Measurements from ENCODE around the gene MARF1. TPM values are rescaled to one million over a fixed set of nuclear protein-coding genes. Genes with fewer than 3 reads are reported as not detected.
"Not testable (repeated sequence)": the region's sequence is repeated elsewhere in the genome, so short reads cannot be mapped to it uniquely, and the experiment has no call there.

Gene MARF1
- total RNA-seq, 2 experiments from 2014 or later: 111 to 114 TPM

DNA sequence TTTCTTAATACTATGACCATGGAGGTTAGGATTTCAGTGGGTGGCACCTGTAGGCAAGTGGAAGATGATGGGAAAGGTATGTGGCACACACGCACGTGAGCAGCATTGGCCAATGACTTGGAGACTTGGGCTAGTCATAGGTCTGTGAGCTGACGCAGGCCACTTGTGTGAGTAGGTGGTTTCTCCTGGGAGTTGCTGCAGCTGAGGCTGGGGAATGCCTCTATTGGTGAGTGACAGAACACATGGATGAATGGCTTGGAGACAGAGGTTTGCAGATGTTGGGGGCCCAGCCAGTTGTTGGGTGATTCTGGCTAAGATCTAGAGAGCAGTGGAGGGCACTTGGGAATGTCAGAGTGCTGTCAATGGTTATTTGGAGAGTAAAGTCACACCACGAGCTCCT is 64.1 kb downstream of the MARF1 start:
- Mint-ChIP-seq H3K4me1 (peaks cover 4% of the 10 kb centered on the region), H3K36me3 (peaks cover 8% of the 10 kb centered on the region), H3K4me3 (no peak overlapping the region), H3K27ac (no peak overlapping the region), H3K27me3 (no peaks in the 10 kb centered on the region), H3K9me3 (peaks cover 4% of the 10 kb centered on the region)
- ATAC-seq (ENCODE audit: low read depth) (no peak), DNase-seq (no peak)
- POLR2A ChIA-PET: no interaction called here

- no peak for DNase-seq
- Mint-ChIP-seq H3K36me3 (peaks cover 6% of the 10 kb centered on the region), H3K4me1 (peaks cover 4% of the 10 kb centered on the region), H3K27me3 (no peaks in the 10 kb centered on the region), H3K4me3 (no peak overlapping the region), H3K27ac (no peak overlapping the region), H3K9me3 (peaks cover 7% of the 10 kb centered on the region)
- ATAC-seq (ENCODE audit: low read depth): no peak
- POLR2A ChIA-PET: no interaction called here
Observed at GRCh38 chr16:15576960-15577958, 65.7 kb downstream of the MARF1 start.

- H3K27ac Mint-ChIP-seq: peak overlapping the region; percentile 26
- H3K9me3 Mint-ChIP-seq: peaks cover 11% of the 10 kb centered on the region
- H3K27me3 Mint-ChIP-seq: no peaks in the 10 kb centered on the region
- peaks cover 8% of the 10 kb centered on the region for H3K36me3 Mint-ChIP-seq
- ATAC-seq (ENCODE audit: low read depth) (no peak), DNase-seq (no peak)
- H3K4me3 Mint-ChIP-seq: no peak overlapping the region
- POLR2A ChIA-PET: no interaction called here
- H3K4me1 Mint-ChIP-seq: peaks cover 2% of the 10 kb centered on the region
Observed at GRCh38 chr16:15575293-15576049, 67.5 kb downstream of the MARF1 start.

DNA sequence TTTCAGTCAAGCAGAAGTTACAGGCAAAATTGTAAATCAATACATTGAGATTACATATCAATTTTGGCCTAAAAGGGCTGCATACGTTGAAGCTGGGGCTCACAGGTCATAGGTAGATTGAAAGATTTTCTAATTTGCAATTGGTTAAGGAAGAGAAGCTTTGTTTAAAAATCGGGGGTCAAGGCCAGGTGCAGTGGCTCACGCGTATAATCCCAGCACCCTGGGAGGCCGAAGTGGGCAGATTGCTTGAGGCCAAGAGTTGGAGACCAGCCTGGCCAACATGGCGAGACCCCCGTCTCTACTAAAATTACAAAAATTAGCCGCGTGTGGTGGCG is 68.4 kb downstream of the MARF1 start:
- POLR2A ChIA-PET: no interaction called here
- Mint-ChIP-seq H3K27me3 (no peaks in the 10 kb centered on the region), H3K9me3 (peaks cover 12% of the 10 kb centered on the region), H3K27ac (no peak overlapping the region), H3K36me3 (peaks cover 8% of the 10 kb centered on the region), H3K4me1 (peaks cover 2% of the 10 kb centered on the region), H3K4me3 (no peak overlapping the region)
- DNase-seq: no peak
- no peak for ATAC-seq (ENCODE audit: low read depth)

GRCh38 chr16:15573896-15574613 is 68.9 kb downstream of the MARF1 start:
- H3K4me1 Mint-ChIP-seq; H3K4me3 Mint-ChIP-seq; H3K27me3 Mint-ChIP-seq; ATAC-seq (ENCODE audit: low read depth); POLR2A ChIA-PET; H3K27ac Mint-ChIP-seq; DNase-seq; H3K36me3 Mint-ChIP-seq: not testable (repeated sequence)
- peaks cover 15% of the 10 kb centered on the region for H3K9me3 Mint-ChIP-seq

GRCh38 chr16:15573274-15573895 is 69.6 kb downstream of the MARF1 start:
- H3K36me3 Mint-ChIP-seq: peaks cover 8% of the 10 kb centered on the region

GRCh38 chr16:15572329-15573001 is 70.5 kb downstream of the MARF1 start:
- no peak for DNase-seq
- Mint-ChIP-seq H3K27me3 (no peaks in the 10 kb centered on the region), H3K27ac (no peak overlapping the region), H3K4me3 (no peak overlapping the region), H3K36me3 (peaks cover 5% of the 10 kb centered on the region), H3K9me3 (peaks cover 12% of the 10 kb centered on the region), H3K4me1 (peaks cover 2% of the 10 kb centered on the region)
- no peak for ATAC-seq (ENCODE audit: low read depth)
- POLR2A ChIA-PET: no interaction called here

More at GRCh38 chr16:15573274-15573895, 69.6 kb downstream of the MARF1 start:
- POLR2A ChIA-PET: no interaction called here
- no peak for DNase-seq
- no peak for ATAC-seq (ENCODE audit: low read depth)
- Mint-ChIP-seq H3K27me3 (no peaks in the 10 kb centered on the region), H3K27ac (no peak overlapping the region), H3K4me1 (peaks cover 2% of the 10 kb centered on the region), H3K4me3 (no peak overlapping the region), H3K9me3 (peaks cover 15% of the 10 kb centered on the region)

DNA sequence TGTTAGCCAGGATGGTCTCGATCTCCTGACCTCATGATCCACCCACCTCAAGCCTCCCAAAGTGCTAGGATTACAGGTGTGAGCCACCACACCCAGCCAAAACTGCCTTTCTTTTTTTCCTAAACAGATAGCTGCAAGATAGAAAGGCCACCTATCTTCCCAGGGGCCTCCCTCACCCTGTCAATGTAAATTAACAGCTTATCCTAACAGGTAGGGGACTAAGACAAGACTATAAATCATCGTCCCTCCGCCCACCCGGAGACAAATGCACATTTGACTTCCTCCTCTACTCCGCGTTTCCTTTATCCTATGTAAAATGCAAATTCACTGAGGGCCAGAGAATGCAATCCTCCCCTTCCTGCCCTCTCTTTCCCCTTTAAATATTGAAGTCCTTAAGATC is 71.4 kb downstream of the MARF1 start:
- DNase-seq (no peak), ATAC-seq (ENCODE audit: low read depth) (no peak)
- Mint-ChIP-seq H3K9me3 (peaks cover 11% of the 10 kb centered on the region), H3K4me1 (peaks cover 2% of the 10 kb centered on the region), H3K27ac (no peak overlapping the region), H3K27me3 (no peaks in the 10 kb centered on the region), H3K36me3 (peaks cover 2% of the 10 kb centered on the region), H3K4me3 (no peak overlapping the region)
- POLR2A ChIA-PET: no interaction called here

GRCh38 chr16:15570666-15571065 is 72.3 kb downstream of the MARF1 start:
- POLR2A ChIA-PET: interaction anchor here (0.5 kb wide), 1 partner anchor 82 kb away, joined by 3 read pairs; no protein-coding TSS in a partner anchor
- not testable (repeated sequence) for DNase-seq; H3K27ac Mint-ChIP-seq; H3K36me3 Mint-ChIP-seq; H3K27me3 Mint-ChIP-seq; ATAC-seq (ENCODE audit: low read depth); H3K4me3 Mint-ChIP-seq; H3K4me1 Mint-ChIP-seq
- H3K9me3 Mint-ChIP-seq: peaks cover 11% of the 10 kb centered on the region

GRCh38 chr16:15567823-15568222 is 75.1 kb downstream of the MARF1 start:
- DNase-seq: no peak
- Mint-ChIP-seq H3K36me3 (peaks cover 4% of the 10 kb centered on the region), H3K4me3 (no peak overlapping the region), H3K27me3 (no peaks in the 10 kb centered on the region), H3K9me3 (peaks cover 13% of the 10 kb centered on the region), H3K27ac (no peak overlapping the region), H3K4me1 (no peaks in the 10 kb centered on the region)
- ATAC-seq (ENCODE audit: low read depth): no peak
- POLR2A ChIA-PET: no interaction called here

- peaks cover 2% of the 10 kb centered on the region for H3K36me3 Mint-ChIP-seq
- no peak overlapping the region for H3K27ac Mint-ChIP-seq
- DNase-seq (no peak), ATAC-seq (ENCODE audit: low read depth) (no peak)
- H3K4me1 Mint-ChIP-seq: no peaks in the 10 kb centered on the region
- POLR2A ChIA-PET: no interaction called here
- no peaks in the 10 kb centered on the region for H3K27me3 Mint-ChIP-seq
- H3K9me3 Mint-ChIP-seq: peaks cover 9% of the 10 kb centered on the region
- H3K4me3 Mint-ChIP-seq: no peak overlapping the region
Observed at GRCh38 chr16:15566095-15566494, 76.9 kb downstream of the MARF1 start.

GRCh38 chr16:15564604-15565339 is 78.2 kb downstream of the MARF1 start:
- ATAC-seq (ENCODE audit: low read depth) (no peak), DNase-seq (no peak)
- Mint-ChIP-seq H3K4me1 (no peaks in the 10 kb centered on the region), H3K27me3 (no peaks in the 10 kb centered on the region), H3K36me3 (peaks cover 2% of the 10 kb centered on the region), H3K4me3 (no peak overlapping the region), H3K27ac (no peak overlapping the region), H3K9me3 (peaks cover 7% of the 10 kb centered on the region)
- POLR2A ChIA-PET: no interaction called here
